ENCODE results near the gene FBXL5. TPM values are rescaled to one million over a fixed set of nuclear protein-coding genes. Genes with fewer than 3 reads are reported as not detected.

Gene FBXL5
- total RNA-seq = 100 to 1,000 TPM in 1 of 9 donors, 10 to 100 TPM in 8; 71.1 to 112 (median 82.1) TPM
- polyA plus RNA-seq = 10 to 100 TPM; 32.7 to 48.9 TPM
- long read RNA-seq, donor 1, transcript FBXL5-201 (11 exons, 3,385 nt) = major isoform, 239 of 281 reads
- long read RNA-seq, donor 1, transcript FBXL5-202 (11 exons, 2,837 nt) = minor isoform, 20 of 281 reads
- long read RNA-seq, donor 1, partial matches to known transcripts = 10 of 281 reads
- long read RNA-seq, donor 1, other reads (novel, unspliced or antisense) = 11 of 281 reads
- long read RNA-seq, donor 2, transcript FBXL5-202 (11 exons, 2,837 nt) = minor isoform, 97 of 1,195 reads
- long read RNA-seq, donor 2, transcript FBXL5-201 (11 exons, 3,385 nt) = major isoform, 1,009 of 1,195 reads
- long read RNA-seq, donor 2, partial matches to known transcripts = 34 of 1,195 reads
- long read RNA-seq, donor 2, other reads (novel, unspliced or antisense) = 54 of 1,195 reads
- long read RNA-seq, donor 3, transcript FBXL5-201 (11 exons, 3,385 nt) = major isoform, 204 of 237 reads
- long read RNA-seq, donor 3, transcript FBXL5-202 (11 exons, 2,837 nt) = minor isoform, 12 of 237 reads
- long read RNA-seq, donor 3, partial matches to known transcripts = 11 of 237 reads
- long read RNA-seq, donor 3, other reads (novel, unspliced or antisense) = 10 of 237 reads

GRCh38 chr4:15655223-15656037 is at the start of gene FBXL5:
FBXL5 (minus strand) TSS chr4:15655357; CDS start chr4:15655287, 70 bp downstream.
- no peaks in the 10 kb centered on the region for H3K27me3 ChIP-seq
- peak within 1 kb of the TSS; percentile 96 to 100 (median 99) for H3K27ac ChIP-seq
- TF ChIP-seq CTCF (IDR thresholded peaks at IDR 0.05) (no peak), POLR2A (IDR thresholded peaks at IDR 0.05) (peak in 1 of 2 donors; percentile 59)
- H3K36me3 ChIP-seq = no peaks in the 10 kb centered on the region
- peaks cover 6 to 77% (median 38%) of the 10 kb centered on the region in 12 donors for H3K4me1 ChIP-seq
- peak; percentile 79 to 92 (median 84) for DNase-seq
- 2 to 4% (median 3%) methylated on average over 59 to 85 of the region's 85 CpGs for WGBS, 4 donors
- intact Hi-C loops (cut with DNase I) = loop anchor here in 3 of 10 donors (2.0 to 10.0 kb wide), 3 partner anchors 27 to 651 kb away; partner anchors contain the start of gene CPEB2 (in 1 of the 3)
- ATAC-seq = peak; percentile 65 to 92 (median 87)
- H3K9me3 ChIP-seq = no peaks in the 10 kb centered on the region
- peak within 1 kb of the TSS; percentile 66 to 91 (median 76) for H3K4me3 ChIP-seq

GRCh38 chr4:15704129-15704528 is 49.0 kb upstream of the FBXL5 start:
- no peak for ATAC-seq
- Histone ChIP-seq H3K9me3 (no peaks in the 10 kb centered on the region), H3K27ac (no peak overlapping the region), H3K36me3 (no peaks in the 10 kb centered on the region), H3K27me3 (no peaks in the 10 kb centered on the region), H3K4me1 (peaks cover 0 to 25% (median 12%) of the 10 kb centered on the region in 12 donors), H3K4me3 (no peak overlapping the region)
- intact Hi-C loops (cut with DNase I) = no loop called here
- TF ChIP-seq POLR2A (IDR thresholded peaks at IDR 0.05) (no peak), CTCF (IDR thresholded peaks at IDR 0.05) (no peak)
- DNase-seq = no peak

GRCh38 chr4:15703439-15703838 is 48.3 kb upstream of the FBXL5 start:
- intact Hi-C loops (cut with DNase I) = no loop called here
- Histone ChIP-seq H3K9me3 (no peaks in the 10 kb centered on the region), H3K27ac (peak overlapping the region in 4 of 12 donors; percentile 34 to 69 (median 54)), H3K4me1 (peaks cover 0 to 25% (median 12%) of the 10 kb centered on the region in 12 donors), H3K4me3 (peak overlapping the region in 10 of 12 donors; percentile 14 to 77 (median 56)), H3K27me3 (no peaks in the 10 kb centered on the region), H3K36me3 (no peaks in the 10 kb centered on the region)
- ATAC-seq = peak in 1 of 4 donors; percentile 43
- TF ChIP-seq POLR2A (IDR thresholded peaks at IDR 0.05) = no peak
- TF ChIP-seq CTCF (IDR thresholded peaks at IDR 0.05) = no peak
- 82 to 92% (median 89%) methylated on average over 11 of the region's 11 CpGs for WGBS, 4 donors
- DNase-seq = no peak
